Measurements from ENCODE around the gene FRK.
"Not testable (repeated sequence)": the region's sequence is repeated elsewhere in the genome, so short reads cannot be mapped to it uniquely, and the experiment has no call there.

Gene FRK

DNA sequence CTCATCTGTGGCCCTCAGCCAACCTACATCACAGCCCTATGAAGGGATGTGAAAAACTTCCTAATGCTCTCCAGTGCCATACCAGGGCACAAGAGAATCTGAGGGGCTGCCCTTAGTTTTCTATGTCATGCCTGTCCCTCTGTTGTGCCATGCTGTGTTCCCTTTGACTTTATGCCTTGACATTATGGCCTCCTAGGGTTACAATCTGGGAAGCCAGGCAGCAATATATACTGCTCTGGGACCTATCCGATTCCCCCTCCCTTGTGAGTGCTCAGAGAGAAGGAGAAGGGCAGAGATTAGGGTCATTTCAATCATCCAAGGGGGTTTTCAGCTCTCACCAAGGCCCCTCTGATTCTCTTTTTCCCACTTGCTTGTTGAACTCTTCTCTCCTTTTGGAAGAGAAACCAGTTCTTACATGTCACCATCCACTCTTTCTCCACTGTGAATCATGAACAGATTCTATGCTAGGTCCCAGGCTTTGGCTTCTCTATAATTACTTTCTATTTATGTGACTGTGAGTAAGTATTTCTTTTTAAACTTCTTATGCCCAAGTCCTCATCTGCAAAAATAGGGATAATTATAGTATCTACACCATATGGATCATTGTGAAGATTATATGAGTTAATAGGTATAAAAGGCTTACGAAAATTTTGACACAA is 14.2 kb upstream of the FRK start:
- no peak for DNase-seq (ENCODE audit: low read depth in 2 of 2)

DNA sequence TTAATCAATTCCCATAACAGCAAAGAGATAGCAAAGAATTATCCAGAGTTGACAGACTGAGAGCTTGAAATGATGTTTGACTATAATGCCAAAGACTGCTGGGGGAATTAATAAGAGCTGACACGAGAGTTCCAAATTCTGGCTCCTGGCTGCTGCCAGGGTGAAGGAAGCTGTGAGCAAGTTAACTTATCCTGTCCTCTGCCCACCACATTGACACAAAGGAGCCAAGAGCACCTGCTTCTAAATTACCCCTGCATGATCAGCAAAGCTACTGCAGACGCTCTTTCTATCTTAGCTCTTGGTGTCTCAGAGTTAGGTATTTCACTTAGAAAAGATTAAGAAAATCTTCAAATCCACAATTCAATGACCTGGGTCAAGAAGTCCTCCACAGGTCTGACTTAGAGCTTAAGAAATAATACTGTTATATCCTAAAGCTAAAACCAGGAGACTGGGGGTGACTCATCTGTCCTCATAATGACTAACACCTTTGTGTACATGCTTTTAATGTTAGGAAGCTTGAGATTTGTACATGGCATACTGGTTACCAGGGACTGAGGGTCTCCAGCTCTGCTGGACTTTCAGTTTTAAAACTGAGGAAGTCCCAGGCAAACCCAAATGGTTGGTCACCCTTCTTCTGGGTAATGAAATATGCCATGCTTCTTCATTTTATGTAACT is 13.2 kb upstream of the FRK start:
- no peak for DNase-seq (ENCODE audit: low read depth in 2 of 2)

DNA sequence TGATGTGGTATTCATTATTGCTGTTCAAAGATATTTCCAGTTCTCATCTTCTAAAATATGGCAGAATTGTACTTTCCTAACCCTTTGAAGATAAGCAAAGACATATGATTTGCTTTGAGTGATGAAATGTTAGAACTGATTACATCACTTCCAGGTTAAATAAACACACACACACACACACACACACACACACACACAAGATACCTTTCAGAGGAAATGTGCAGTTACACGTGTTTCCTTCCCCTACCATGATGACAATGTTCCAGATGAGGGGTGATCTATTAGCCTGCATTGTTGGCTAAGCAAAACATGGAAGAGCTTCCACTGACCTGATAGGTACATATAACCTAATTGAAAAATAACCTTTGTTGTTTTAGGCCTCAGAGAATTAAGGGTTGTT is 11.7 kb upstream of the FRK start:
- no peak for DNase-seq (ENCODE audit: low read depth in 2 of 2)

DNA sequence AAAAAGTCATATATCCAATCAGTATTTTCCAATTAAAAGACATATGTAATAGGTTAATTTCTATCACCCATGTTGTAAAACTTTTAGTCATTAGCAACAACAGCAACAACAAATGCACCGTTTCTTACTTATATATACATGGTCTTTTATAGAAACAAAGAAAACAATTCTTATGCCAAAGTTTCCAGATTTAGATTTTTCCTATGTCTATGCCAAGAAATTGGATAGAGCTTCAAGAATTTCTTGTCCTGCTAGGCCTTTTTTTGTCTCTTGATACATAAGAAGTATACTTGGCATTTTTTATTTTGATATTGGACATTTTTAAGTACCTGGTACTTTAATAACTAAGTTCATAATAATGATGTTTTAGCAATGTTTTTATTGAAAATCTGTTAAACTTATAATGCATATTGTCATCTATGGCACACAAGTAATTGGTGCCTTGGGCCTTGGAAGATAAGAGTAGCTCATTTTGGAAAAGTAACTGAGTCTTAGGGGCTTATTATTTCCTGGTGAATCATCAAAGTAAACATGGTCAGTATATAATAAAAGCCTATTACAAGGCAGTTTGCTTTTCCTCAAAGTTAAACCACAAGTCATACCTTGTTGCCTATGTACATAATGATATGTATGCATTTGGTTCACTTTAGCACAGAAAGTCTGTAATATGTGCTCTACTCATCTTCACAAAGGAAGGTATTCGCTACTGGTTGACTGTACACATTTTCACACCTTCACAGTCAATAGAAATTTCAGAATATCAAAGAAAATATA is 10.1 kb upstream of the FRK start:
- DNase-seq (ENCODE audit: low read depth in 2 of 2), result no peak

DNA sequence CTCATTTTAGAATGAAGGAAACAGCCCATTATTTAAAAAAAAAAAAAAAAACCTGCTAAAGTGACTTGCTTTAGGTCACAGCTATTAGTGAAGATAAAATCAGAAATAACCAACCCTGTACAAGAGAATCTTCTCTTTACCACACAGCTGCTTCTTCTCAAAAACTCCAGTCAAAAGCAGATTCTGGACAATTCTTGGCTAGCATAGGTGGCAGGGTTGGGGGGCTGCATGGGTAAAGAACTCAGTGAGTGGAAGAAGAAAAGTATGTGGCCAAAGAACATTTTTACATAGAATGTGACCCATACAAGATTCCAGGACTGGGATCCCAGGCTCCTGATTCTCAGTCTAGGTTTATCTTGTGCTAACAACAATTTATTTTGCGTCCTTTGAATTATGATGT is 9.4 kb upstream of the FRK start:
- DNase-seq (ENCODE audit: low read depth in 2 of 2), result no peak

DNA sequence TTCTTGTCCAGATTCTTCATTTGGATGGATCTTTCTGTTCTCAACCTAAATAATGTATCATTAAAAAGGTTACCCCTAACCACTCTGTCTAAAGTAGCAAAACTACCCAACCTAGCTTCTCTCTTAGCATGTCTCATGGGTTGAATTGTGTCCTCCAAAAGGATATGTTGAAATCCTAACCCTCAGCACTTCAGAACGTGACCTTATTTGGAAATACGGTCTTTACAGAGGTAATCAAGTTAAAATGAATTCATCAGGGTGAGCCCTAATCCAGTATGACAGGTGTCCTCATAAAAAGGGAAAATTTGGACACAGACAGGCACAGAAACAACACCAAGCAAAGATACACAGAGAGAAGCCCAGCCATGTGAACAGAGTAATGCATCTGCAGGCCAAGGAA is 6.1 kb upstream of the FRK start:
- DNase-seq (ENCODE audit: low read depth in 2 of 2), result no peak

DNA sequence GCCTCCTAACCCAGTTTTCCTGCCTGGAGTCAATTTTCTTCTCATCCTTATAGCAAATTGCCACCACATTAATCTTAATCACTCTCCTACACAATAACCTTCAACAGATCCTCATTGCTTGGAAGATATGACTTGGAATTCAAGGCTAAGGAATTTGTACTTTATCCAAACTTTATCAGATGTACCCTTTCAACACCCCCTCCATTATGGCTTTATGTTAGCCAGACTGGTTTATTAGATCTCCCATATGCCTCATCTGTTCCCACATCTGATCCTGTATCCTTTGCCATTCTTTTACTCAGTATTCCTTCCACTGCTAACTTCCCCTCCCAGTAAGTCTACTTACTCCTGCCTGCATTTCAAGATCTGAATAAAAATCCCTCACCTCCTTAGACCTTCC is 4.0 kb upstream of the FRK start:
- no peak for DNase-seq (ENCODE audit: low read depth in 2 of 2)

DNA sequence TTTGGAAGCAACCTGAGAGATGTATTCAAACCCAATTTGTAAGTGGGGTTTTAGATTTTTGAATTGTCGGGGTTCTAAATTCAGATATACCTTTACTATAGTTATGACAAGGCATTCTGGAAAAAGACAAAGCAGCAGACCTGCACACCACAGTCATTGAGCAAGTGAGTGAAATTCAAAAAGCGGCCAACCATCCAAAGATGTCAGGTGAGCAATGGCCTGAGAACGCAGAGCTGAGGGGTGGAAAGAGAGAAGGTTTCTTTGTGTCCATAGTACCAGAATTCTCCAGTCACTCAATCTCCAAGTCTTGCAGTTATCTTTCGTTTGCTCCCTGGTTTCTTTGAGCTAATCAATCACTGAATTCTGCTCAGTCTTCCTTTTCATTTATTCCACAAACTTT is 1.8 kb upstream of the FRK start:
- DNase-seq (ENCODE audit: low read depth in 2 of 2), result no peak

DNA sequence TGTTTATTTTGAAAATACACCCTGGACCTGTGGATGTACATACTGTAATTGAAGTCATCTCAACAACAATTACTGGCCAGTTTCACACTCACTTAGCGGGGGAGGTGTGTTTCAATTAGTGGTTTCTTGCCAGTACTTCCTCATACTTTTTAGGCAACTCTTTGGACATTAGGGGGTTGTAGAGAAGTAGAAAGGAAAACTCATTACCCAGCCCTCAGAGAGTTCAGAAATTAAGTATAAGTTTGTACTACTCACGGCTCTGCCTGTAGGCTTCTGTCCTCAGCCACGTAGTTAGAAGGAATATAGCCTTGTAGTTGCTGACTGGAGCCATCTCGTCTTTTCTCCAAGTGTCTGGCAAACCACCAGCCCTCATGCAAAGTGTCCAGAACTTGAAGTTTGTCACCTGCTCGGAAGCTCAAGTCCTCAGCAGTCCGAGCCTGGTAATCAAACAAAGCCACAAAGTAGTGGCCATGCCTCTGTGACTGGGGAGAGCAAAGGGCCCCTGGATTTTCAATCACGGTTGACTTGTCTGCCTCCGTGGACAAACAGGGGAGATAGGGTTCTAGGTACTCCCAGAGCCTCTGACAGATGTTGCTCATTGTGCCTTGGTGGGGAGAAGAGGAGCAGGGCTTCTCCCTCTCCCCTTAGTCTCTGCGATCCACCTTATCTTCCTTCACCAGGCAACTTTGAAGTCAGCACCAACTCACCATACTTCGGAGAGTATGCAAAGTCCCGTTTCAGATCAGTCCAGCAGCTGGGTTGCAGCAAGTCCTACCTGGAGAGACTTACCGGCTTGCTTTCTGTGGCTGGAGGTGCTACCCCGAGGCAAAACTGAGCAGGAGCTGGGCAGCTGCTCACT is 749 bp downstream of the FRK start:
- no peak for DNase-seq (ENCODE audit: low read depth in 2 of 2)

DNA sequence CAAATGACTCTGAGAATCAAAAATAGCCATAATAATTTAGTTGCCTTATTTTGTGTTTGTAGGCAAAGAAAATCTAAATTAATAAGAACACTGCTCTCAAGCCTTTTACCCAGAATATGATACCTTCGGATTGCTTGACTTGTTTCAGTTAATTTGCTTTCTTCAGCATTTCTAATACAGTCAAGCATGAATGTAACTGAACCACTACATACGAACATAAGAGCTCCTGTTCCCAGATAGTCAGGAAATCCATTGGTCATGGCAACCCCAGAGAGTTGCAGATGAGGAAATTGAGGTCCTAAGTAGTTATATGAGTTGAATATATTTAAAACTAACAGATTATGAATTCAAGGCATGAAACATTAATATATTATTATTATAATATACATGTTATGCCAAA is 2.9 kb downstream of the FRK start:
- no peak for DNase-seq (ENCODE audit: low read depth in 2 of 2)

DNA sequence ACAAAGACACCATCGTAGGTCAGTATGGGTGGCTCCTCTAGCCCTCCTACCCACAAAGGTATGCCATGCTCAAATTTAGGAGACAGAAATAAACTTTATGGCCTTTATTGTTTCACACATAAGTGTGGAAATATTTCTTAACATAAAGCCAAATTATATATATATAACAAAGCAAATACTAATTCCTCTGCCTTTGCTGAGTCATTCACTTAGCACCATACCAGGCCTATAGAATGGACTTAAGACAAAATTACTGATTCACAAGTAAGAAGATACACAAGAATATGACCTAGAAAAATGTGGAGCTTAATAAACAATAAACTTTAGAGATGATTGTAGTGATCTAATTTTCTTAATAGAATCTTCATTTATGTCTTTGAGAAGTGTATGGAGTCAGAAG is 5.2 kb downstream of the FRK start:
- DNase-seq (ENCODE audit: low read depth in 2 of 2), result no peak

DNA sequence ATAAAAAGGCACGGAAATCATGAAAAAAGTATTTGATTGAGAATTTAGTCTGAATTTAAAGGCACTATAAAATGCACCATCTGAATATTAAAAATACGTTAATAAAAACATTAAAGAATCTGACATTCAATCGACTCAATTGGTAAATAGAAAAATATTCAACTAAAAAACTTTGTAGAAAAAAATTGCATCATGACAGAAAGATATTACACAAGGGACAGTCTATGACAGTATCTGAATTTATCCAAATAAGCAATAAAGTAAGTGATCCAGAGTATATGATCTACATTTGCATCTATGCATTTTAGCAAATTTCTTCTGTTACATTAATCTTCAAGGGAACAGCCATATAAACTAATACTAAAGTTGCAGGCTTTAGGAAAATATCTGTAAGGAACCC is 9.4 kb downstream of the FRK start:
- no peak for DNase-seq (ENCODE audit: low read depth in 2 of 2)

DNA sequence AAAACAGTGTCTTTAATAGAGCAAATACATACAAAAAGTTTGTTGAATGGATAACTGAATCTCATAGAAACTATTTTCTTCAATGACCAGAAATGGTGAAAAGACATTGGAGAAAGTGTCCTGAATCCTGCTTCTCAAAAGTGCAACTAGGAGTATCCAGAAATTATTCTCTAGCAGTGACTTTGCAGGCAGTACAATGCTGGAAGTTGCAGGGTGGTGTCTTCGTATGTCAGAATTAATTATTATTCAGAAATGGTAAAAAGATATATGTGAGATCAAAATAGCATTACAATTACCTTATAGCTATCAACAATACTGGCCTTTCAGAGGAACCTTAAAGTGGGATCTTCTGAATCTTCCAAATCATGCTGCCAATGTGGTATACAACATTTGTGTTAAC is 10.0 kb downstream of the FRK start:
- DNase-seq (ENCODE audit: low read depth in 2 of 2), result no peak

DNA sequence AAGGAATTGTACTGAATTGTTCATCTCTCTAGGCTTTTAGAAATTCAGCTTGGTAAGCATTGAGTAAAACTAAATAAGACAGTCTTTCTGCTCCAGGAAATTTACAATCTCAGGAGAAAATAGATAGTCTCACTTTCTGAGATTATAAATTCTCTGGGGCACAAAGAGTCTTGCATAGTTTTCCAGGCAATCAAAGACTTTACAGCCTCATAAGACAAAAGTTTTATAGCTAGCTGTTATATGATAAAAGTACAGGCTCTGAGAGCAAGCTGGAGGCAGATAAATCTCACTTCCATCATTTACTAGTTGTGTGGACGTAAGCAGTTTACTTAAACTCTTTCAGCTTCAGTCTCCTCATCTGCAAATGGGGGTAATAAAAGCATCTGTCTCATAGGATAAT is 11.4 kb downstream of the FRK start:
- no peak for DNase-seq (ENCODE audit: low read depth in 2 of 2)

DNA sequence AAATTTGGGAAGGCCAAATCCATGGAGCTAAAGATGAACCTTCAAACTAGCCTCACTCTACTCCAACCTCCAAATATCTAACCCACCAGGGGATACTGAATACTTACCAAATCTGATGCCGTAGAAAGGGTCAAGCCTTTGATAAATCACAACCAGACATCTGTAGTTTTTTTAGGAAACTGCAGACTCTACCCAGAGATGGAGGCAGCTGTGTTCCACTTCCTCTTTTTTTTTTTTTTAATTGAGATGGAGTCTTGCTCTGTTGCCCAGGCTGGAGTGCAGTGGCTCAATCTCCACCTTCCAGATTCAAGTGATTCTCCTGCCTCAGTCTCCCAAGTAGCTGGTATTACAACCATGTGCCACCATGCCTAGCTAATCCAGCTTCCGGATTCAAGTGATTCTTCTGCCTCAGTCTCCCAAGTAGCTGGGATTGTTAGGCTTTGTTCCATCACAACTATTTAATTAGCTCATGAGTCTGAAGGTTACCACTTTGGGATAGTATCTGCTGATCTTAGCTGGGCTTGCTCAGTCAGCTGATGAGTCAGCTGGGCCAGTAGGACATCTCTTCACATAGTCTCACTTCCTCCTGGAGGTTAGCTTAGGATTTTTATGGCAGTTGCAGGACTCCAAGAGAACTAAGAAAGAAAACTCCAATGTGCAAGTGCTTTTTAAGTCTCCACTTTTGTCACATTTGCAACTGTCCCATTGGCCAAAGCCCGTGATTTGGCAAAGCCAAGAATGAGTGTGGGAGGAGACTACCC is 13.3 kb downstream of the FRK start:
- no peak for DNase-seq (ENCODE audit: low read depth in 2 of 2)

DNA sequence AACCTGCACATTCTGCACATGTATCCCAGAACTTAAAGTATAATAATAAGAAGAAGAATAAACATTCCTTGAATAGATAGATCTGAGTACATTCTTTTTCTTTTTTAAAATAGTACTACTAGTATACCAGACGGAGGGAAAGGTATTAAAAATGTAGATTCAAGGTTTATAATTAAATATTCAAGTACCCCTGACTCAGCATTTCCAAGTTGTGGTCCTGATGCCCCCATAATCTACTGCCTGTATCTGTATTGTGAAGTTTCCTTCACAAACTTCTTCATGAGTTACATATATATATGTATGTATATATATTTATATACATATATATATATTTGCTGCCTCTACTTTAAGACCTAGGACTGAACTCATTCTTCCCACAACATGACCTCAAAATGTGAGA is 14.0 kb downstream of the FRK start:
- DNase-seq (ENCODE audit: low read depth in 2 of 2), result no peak

DNA sequence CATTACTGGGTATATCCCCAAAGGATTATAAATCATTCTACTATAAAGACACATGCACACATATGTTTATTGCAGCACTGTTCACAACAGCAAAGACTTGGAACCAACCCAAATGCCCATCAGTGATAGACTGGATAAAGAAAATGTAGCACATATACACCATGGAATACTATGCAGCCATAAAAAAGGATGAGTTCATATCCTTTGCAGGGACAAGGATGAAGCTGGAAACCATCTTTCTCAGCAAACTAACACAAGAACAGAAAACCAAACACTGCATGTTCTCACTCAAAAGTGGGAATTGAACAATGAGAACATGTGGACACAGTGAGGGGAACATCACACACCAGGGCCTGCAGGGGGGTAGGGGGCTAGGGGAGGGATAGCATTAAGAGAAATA is 14.4 kb downstream of the FRK start:
- DNase-seq (ENCODE audit: low read depth in 2 of 2), result not testable (repeated sequence)

DNA sequence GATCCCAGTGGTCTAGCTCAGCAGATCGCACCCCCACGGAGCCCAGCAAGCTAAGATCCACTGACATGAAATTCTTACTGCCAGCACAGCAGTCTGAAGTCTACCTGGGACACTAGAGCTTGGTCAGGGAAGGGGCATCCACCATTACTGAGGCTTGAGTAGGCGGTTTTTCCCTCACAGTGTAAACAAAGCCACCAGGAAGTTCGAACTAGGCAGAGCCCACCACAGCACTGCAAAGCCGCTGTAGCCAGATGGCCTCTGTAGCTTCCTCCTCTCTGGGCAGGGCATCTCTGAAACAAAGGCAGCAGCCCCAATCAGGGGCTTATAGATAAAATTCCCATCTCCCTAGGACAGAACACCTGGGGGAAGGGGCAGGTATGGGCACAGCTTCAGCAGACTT is 18.8 kb downstream of the FRK start:
- DNase-seq (ENCODE audit: low read depth in 2 of 2), result no peak

DNA sequence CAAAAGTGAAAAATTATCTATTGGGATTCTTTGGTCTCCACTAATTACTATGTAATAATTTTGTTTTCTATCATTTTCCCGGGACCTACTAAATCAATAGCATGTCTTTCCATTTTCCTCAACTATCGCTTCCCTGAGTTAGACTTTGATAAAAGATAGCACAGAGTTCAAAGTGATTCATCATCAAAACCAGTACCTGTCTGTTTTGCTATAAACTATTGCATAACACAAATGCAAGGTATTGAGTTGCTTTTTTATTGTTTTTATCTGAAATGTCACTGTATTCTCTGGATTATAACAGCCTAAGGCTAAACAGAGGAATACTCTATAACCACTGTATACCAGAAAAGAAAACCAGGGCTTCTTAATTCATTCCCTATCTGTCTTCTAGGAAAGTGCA is 19.7 kb downstream of the FRK start:
- DNase-seq (ENCODE audit: low read depth in 2 of 2), result no peak

DNA sequence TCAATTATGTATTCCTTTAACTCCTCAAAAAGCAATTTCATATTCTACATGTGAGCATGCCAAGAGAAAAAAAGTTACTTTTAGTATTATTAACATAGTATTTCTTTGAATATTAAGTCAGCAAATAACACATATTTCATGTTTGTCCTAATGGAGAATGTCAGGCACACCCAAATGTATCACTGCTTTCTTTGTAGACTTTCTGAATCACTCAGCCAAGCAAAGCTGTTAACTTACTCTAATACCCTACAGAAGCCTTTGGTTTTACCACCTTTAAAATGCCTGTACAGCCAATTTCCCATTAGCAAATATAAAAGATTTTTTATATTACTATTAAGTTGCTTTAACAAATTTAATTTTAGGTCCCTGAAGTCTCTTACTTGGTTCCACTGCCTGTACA is 23.8 kb downstream of the FRK start:
- DNase-seq (ENCODE audit: low read depth in 2 of 2), result no peak

DNA sequence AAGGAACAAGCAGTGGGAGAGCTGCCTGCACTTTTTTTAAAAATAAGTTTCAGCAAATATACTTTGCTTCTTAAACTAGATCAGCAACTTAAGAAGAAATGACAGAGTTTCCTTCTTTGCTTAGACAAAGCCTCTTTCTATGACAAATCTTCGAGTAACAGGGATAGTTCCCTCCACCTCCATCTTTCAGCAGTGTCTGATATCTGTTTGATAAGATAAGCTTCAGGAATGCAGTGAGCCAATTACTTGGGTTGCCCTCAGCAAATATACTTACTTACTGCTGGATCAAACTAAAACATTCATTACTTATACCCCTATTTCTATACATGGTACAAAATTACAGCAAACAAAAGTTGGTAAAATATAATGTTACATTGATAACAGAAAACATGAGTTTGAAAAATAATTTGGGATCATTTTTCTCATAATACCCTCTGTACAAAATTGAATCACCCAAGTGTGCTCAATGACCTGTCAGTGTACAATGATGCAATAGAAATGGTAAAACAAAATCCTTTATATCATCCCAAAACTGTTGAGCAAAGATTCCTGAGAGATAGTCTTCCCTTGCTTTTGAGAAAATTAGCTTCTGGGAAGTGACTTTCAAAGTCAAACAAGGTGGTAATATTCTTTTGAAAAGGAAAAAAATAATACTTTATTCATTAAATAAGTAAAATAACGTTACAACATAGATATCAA is 24.5 kb downstream of the FRK start:
- DNase-seq (ENCODE audit: low read depth in 2 of 2), result no peak
